SK-N-SH (cell line): ENCODE data around the gene KLHDC8A.

Experiments
- ELF1 ChIP-seq: IDR thresholded peaks from 2 replicates; pipeline ENCODE4 v1.4.0; 2012
- EP300 ChIP-seq, 2 experiments: IDR thresholded peaks; 2 replicates each; pipeline versions ENCODE4 v1.4.0 to v1.6.1; 2012; ENCODE audit warnings: borderline replicate concordance in 1 of 2, low read depth in 1 of 2, low read length in 1 of 2
- EZH2phosphoT487 ChIP-seq: fragments of 200-600 bp; sonication (generic); IDR thresholded peaks from 2 replicates; pipeline ENCODE4 v1.6.1; 2017; ENCODE audit warnings: low read depth, mixed run types, mild to moderate bottlenecking, antibody characterized with exemption, moderate library complexity, borderline replicate concordance
- FOXM1 ChIP-seq: IDR thresholded peaks from 2 replicates; pipeline ENCODE4 v1.4.0; 2012; ENCODE audit warnings: low read depth, mild to moderate bottlenecking
- JUND ChIP-seq: IDR thresholded peaks from 2 replicates; pipeline ENCODE4 v1.4.0; 2012
- POLR2AphosphoS5 ChIP-seq: IDR thresholded peaks from 2 replicates; pipeline ENCODE4 v1.6.1; 2012; ENCODE audit warnings: low read depth, low read length
- REST ChIP-seq: IDR thresholded peaks from 2 replicates; pipeline ENCODE4 v1.6.1; 2012; ENCODE audit warnings: mild to moderate bottlenecking, low read depth, low read length, moderate library complexity
- SMC3 ChIP-seq: IDR thresholded peaks from 2 replicates; pipeline ENCODE4 v1.6.1; 2012; ENCODE audit warnings: low read depth, low read length, improper control_type of control experiment
- TAF1 ChIP-seq: IDR thresholded peaks from 2 replicates; pipeline ENCODE4 v1.6.1; 2012; ENCODE audit warnings: low read depth, mild to moderate bottlenecking, low read length, moderate library complexity, borderline replicate concordance
- TCF12 ChIP-seq: IDR thresholded peaks from 2 replicates; pipeline ENCODE4 v1.4.0; 2012
- TEAD4 ChIP-seq: IDR thresholded peaks from 2 replicates; pipeline ENCODE4 v1.4.0; 2012; ENCODE audit warnings: mild to moderate bottlenecking, borderline replicate concordance; ENCODE audit not compliant: insufficient read depth
- USF2 ChIP-seq: fragments of 150-350 bp; IDR thresholded peaks from 2 replicates; pipeline ENCODE4 v1.6.1; 2017; ENCODE audit warnings: antibody characterized with exemption, low read length, low read depth, borderline replicate concordance
- TF ChIP-seq, protein P1 (sequence below): fragments of 200-600 bp; sonication (generic); IDR thresholded peaks from 2 replicates; pipeline ENCODE4 v1.6.1; 2017; ENCODE audit warnings: antibody characterized with exemption, mild to moderate bottlenecking, moderate library complexity
- TF ChIP-seq, protein P2 (sequence below): IDR thresholded peaks from 2 replicates; pipeline ENCODE4 v1.4.0; 2012; ENCODE audit warnings: low read depth, borderline replicate concordance

DNA sequence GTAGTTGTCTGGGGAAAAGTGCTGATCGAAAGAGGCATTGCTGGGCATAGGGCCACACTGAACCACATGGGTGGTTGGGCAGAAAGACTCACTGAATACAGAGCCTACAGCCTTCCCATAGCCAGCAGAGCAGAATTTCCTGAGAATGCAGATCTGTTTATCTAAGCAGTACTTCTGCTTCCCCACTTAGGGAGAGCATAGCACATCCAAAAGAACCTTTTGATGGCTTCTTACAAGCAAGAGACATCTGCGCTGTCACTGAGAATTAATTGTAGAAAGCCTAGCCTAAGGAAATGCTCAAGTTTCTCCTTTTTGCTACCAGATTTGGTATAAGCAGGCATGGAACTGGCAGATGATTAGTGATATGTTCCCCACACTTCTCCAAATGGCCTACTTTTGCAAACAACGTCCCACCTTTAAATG is 13.0 kb upstream of the KLHDC8A start:
- TF ChIP-seq, protein P1, sequence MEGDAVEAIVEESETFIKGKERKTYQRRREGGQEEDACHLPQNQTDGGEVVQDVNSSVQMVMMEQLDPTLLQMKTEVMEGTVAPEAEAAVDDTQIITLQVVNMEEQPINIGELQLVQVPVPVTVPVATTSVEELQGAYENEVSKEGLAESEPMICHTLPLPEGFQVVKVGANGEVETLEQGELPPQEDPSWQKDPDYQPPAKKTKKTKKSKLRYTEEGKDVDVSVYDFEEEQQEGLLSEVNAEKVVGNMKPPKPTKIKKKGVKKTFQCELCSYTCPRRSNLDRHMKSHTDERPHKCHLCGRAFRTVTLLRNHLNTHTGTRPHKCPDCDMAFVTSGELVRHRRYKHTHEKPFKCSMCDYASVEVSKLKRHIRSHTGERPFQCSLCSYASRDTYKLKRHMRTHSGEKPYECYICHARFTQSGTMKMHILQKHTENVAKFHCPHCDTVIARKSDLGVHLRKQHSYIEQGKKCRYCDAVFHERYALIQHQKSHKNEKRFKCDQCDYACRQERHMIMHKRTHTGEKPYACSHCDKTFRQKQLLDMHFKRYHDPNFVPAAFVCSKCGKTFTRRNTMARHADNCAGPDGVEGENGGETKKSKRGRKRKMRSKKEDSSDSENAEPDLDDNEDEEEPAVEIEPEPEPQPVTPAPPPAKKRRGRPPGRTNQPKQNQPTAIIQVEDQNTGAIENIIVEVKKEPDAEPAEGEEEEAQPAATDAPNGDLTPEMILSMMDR = no peak
- TF ChIP-seq EP300 (IDR thresholded peaks at IDR 0.05; ENCODE audit: borderline replicate concordance in 1 of 2, low read depth in 1 of 2, low read length in 1 of 2) (no peak), TAF1 (no peak), JUND (no peak), TEAD4 (no peak), SMC3 (no peak), REST (no peak), USF2 (no peak), TCF12 (no peak), FOXM1 (no peak), EZH2phosphoT487 (no peak), ELF1 (no peak), POLR2AphosphoS5 (no peak)
- TF ChIP-seq, protein P2, sequence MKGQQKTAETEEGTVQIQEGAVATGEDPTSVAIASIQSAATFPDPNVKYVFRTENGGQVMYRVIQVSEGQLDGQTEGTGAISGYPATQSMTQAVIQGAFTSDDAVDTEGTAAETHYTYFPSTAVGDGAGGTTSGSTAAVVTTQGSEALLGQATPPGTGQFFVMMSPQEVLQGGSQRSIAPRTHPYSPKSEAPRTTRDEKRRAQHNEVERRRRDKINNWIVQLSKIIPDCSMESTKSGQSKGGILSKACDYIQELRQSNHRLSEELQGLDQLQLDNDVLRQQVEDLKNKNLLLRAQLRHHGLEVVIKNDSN = no peak
